NCI-H1436 (cell line): Measurements from ENCODE around the gene ABCA5.
"Not testable (repeated sequence)": the region's sequence is repeated elsewhere in the genome, so short reads cannot be mapped to it uniquely, and the experiment has no call there.

Source experiments
- DNase-seq: peaks from one replicate; lab custom pipeline; 2025; lab: John Stamatoyannopoulos, UW

Gene ABCA5

DNA sequence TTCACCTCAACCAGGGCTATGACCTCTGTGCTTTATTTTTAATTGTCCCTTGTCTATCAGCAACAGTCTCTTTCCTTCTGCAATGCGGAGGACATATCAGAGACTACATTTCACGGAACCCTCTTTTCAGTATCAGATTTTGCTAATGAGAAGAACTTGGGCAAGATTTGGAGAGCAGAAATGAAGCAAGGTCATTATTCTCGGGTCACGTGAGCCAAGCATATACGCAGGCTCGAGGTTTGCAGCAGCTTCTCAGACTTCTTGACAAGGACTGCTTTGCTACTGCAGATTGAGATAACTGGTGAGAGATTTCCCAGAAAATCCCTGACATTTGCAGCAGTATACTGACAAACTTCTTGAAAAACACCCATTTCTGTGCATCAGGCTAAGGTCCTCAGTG lies 128.7 kb downstream of the ABCA5 start:
- no peak for DNase-seq

DNA sequence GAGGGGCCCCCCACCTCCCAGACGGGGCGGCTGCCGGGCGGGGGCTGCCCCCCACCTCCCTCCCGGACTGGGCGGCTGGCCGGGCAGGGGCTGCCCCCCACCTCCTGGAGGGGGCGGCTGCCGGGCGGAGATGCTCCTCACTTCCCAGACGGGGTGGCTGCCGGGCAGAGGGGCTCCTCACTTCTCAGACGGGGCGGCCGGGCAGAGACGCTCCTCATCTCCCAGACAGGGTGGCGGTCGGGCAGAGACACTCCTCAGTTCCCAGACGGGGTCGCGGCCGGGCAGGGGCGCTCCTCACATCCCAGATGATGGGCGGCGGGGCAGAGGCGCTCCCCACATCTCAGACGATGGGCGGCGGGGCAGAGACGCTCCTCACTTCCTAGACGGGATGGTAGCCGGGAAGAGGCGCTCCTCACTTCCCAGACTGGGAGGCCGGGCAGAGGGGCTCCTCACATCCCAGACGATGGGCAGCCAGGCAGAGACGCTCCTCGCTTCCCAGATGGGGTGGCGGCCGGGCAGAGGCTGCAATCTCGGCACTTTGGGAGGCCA lies 130.8 kb downstream of the ABCA5 start:
- not testable (repeated sequence) for DNase-seq
